Measurements from ENCODE around the gene KHK.

DNA sequence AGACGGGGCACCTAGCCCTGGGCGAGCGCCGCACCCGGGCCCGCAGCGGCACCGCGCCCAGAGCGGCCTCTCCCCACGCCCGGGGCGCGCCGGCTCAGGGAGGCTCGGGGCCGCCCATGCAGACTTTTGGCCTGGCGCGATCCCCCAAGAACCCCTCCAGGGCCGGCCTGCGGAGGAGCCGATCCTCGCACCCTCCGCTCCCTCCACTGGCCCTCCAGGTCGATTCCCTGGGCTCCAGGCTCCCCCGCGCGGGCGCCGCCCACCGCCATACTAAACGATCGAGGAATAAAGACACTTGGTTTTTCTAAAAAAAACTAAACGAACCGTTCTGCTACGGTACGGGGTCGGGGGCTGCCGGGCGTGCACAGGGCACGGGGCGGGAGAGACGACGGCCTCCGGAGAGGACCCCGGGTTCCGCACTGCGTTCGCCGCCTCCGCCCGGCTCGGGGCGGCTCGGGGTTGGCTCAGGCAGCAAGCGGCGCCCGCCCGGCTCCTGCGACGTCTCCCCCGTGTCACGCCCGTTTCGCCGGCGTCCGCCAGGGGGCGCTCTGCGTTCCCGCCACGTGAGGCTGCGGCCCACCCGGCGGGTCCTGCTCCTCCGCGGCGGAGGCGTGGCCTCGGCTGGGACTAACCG is 365 bp upstream of the KHK start:
- TF ChIP-seq POLR2AphosphoS5 (IDR thresholded peaks at IDR 0.05; ENCODE audit: borderline replicate concordance, low read depth, low read length) (peak; percentile 69), EZH2 (IDR thresholded peaks at IDR 0.05) (no peak)
